Subcutaneous adipose tissue (tissue), 4 donors: Measurements from ENCODE around the gene UVRAG. TPM values are rescaled to one million over a fixed set of nuclear protein-coding genes. Genes with fewer than 3 reads are reported as not detected.

Experiments used
- CTCF ChIP-seq: fragments of 450-650 bp; IDR thresholded peaks from one replicate; pipeline ENCODE4 v1.5.1; 2016; ENCODE audit warnings: low read depth, mild to moderate bottlenecking, control low read depth, antibody characterized with exemption, moderate library complexity
- total RNA-seq, 4 donors: library from RNA; depleted of rRNA; stranded (reverse); fragments of >200 nt; gene quantifications; one replicate each; pipeline ENCODE4 v1.1.0, GENCODE V29; 2016

Gene UVRAG
- total RNA-seq, 4 donors from 2014 or later = 59.7 to 108 (median 93.7) TPM

GRCh38 chr11:75849894-75850293 is 34.9 kb downstream of the UVRAG start:
- no peak for TF ChIP-seq CTCF

GRCh38 chr11:75850787-75851186 is 35.8 kb downstream of the UVRAG start:
- no peak for TF ChIP-seq CTCF

- no peak for TF ChIP-seq CTCF
Measured at GRCh38 chr11:75851203-75851602, 36.2 kb downstream of the UVRAG start.

- TF ChIP-seq CTCF = no peak
Measured at GRCh38 chr11:75852406-75853017, 37.5 kb downstream of the UVRAG start.

- no peak for TF ChIP-seq CTCF
Measured at GRCh38 chr11:75853971-75854370, 39.0 kb downstream of the UVRAG start.

GRCh38 chr11:75855206-75855605 is 40.2 kb downstream of the UVRAG start:
- TF ChIP-seq CTCF = no peak

- TF ChIP-seq CTCF = no peak
Measured at GRCh38 chr11:75856912-75857311, 41.9 kb downstream of the UVRAG start.
